Neuronal stem cell (in vitro differentiated cells): ENCODE data around the gene CUX1.
A peak's percentile ranks its signal among the peaks of the same experiment; 100 is the strongest.
"Not testable (repeated sequence)": the region's sequence is repeated elsewhere in the genome, so short reads cannot be mapped to it uniquely, and the experiment has no call there.

Experiments used
- DNase-seq: peaks from one replicate; pipeline ENCODE4 v3.0.0-alpha.2; 2013; ENCODE audit warnings: low spot score
- H2AFZ ChIP-seq: one replicate; pipeline ENCODE4 v1.6.1; 2013; ENCODE audit warnings: mild to moderate bottlenecking, low read length, inconsistent platforms
- H2AK5ac ChIP-seq: 2 replicates; pipeline ENCODE4 v1.6.1; 2013; ENCODE audit warnings: low read depth, mild to moderate bottlenecking, inconsistent platforms, low read length, moderate library complexity, mixed read lengths
- H2BK120ac ChIP-seq: 2 replicates; pipeline ENCODE4 v1.6.1; 2013; ENCODE audit warnings: low read depth, mild to moderate bottlenecking, inconsistent platforms, low read length, moderate library complexity, mixed read lengths
- H2BK12ac ChIP-seq: one replicate; pipeline ENCODE4 v1.6.1; 2013; ENCODE audit warnings: low read length, inconsistent platforms
- H2BK15ac ChIP-seq: 2 replicates; pipeline ENCODE4 v1.6.1; 2013; ENCODE audit warnings: mild to moderate bottlenecking, low read length, inconsistent platforms, mixed read lengths
- H2BK5ac ChIP-seq: one replicate; pipeline ENCODE4 v1.6.1; 2013; ENCODE audit warnings: inconsistent platforms, mild to moderate bottlenecking, low read length, moderate library complexity
- H3K14ac ChIP-seq: one replicate; pipeline ENCODE4 v1.6.1; 2013; ENCODE audit warnings: low read length, inconsistent platforms
- H3K18ac ChIP-seq: 2 replicates; pipeline ENCODE4 v1.6.1; 2013; ENCODE audit warnings: low read length, inconsistent platforms
- H3K23ac ChIP-seq: 2 replicates; pipeline ENCODE4 v1.6.1; 2013; ENCODE audit warnings: low read depth, mild to moderate bottlenecking, mixed read lengths, low read length, inconsistent platforms; ENCODE audit not compliant: poor library complexity
- H3K27ac ChIP-seq: replicated peaks from 3 replicates; pipeline ENCODE4 v1.5.1; 2013; ENCODE audit warnings: low read length, inconsistent platforms
- H3K27me3 ChIP-seq, 3 experiments: 2 replicates each; pipeline ENCODE4 v1.6.1; 2013; ENCODE audit warnings: low read length in 3 of 3, mild to moderate bottlenecking in 2 of 3, inconsistent platforms in 1 of 3, low read depth in 1 of 3, mixed read lengths in 1 of 3, moderate library complexity in 1 of 3; ENCODE audit not compliant: control insufficient read depth in 3 of 3, insufficient read depth in 3 of 3
- H3K36me3 ChIP-seq, 2 donors: replicated peaks in 1 of 2; 2 replicates each; pipeline ENCODE4 v1.6.1; 2013; ENCODE audit warnings: low read length in 2 of 2; ENCODE audit not compliant: control insufficient read depth in 2 of 2, insufficient read depth in 2 of 2
- H3K4ac ChIP-seq: 2 replicates; pipeline ENCODE4 v1.6.1; 2013; ENCODE audit warnings: inconsistent platforms, mild to moderate bottlenecking, low read length, moderate library complexity
- H3K4me1 ChIP-seq, 2 donors: 1 replicate in 1 of 2; 2 replicates in 1 of 2; pipeline ENCODE4 v1.6.1; 2013; ENCODE audit warnings: low read length in 2 of 2, low read depth in 1 of 2; ENCODE audit not compliant: control insufficient read depth in 2 of 2, insufficient read depth in 1 of 2
- H3K4me2 ChIP-seq: one replicate; pipeline ENCODE4 v1.6.1; 2013; ENCODE audit warnings: mild to moderate bottlenecking, low read length, inconsistent platforms; ENCODE audit not compliant: insufficient read depth, poor library complexity, severe bottlenecking
- H3K4me3 ChIP-seq, 2 donors: 2 replicates each; pipeline ENCODE4 v1.5.1; 2013; ENCODE audit warnings: low read length in 2 of 2, mild to moderate bottlenecking in 2 of 2, inconsistent platforms in 1 of 2, moderate library complexity in 1 of 2
- H3K79me1 ChIP-seq: one replicate; pipeline ENCODE4 v1.6.1; 2013; ENCODE audit warnings: low read depth, mild to moderate bottlenecking, inconsistent platforms, low read length, moderate library complexity
- H3K9ac ChIP-seq: one replicate; pipeline ENCODE4 v1.6.1; 2013; ENCODE audit warnings: mild to moderate bottlenecking, low read depth, low read length, inconsistent platforms; ENCODE audit not compliant: poor library complexity
- H3K9me3 ChIP-seq, 2 donors: replicated peaks in 1 of 2; 2 replicates each; pipeline versions ENCODE3 to v1.6.1; 2013; ENCODE audit warnings: low read length in 2 of 2, mild to moderate bottlenecking in 2 of 2, inconsistent platforms in 1 of 2, low read depth in 1 of 2, mixed read lengths in 1 of 2, moderate library complexity in 1 of 2; ENCODE audit not compliant: control insufficient read depth in 2 of 2, insufficient read depth in 1 of 2
- H4K8ac ChIP-seq: one replicate; pipeline ENCODE4 v1.6.1; 2013; ENCODE audit warnings: low read depth, mild to moderate bottlenecking, inconsistent platforms, low read length, moderate library complexity
- H4K91ac ChIP-seq: one replicate; pipeline ENCODE4 v1.6.1; 2013; ENCODE audit warnings: low read length, low read depth, mild to moderate bottlenecking, inconsistent platforms; ENCODE audit not compliant: poor library complexity
- WGBS, 2 donors: extraction: QIAGEN DNeasy Blood & Tissue Kit; methylation state at CpG; one replicate each; pipeline ENCODE4 v1.1.7; 2013; ENCODE audit warnings: missing lambda C conversion rate in 2 of 2, mixed read lengths in 1 of 2; ENCODE audit not compliant: insufficient read length in 2 of 2, insufficient replicate concordance in 1 of 2; ENCODE audit errors: extremely low coverage in 2 of 2; 5-methylcytosine and 5-hydroxymethylcytosine counted together

The CUX1 gene

DNA sequence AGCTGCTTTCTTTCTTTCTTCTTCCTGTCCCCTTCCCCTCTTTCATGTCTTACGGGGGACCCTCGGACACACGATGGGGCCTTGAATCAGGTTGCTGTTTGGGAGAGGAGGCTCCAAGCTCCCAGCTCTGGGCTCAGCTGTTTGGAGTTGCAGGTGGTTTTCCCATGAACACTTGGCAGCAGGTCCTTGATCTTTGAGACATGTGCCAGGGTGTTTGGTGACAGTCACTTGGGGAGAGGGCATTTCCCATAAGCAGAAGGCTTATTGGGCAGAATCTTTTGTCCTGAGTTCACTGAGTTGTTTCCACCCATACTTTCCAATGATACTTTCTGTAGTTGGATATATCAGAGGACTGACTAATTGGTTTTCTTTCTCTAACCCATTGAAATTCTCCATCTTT lies 364.6 kb downstream of the CUX1 start:
- no peak overlapping the region for H3K14ac ChIP-seq
- no CpG with 5 or more reads among the region's 3 CpGs for WGBS, 2 donors
- H4K91ac ChIP-seq = no peak overlapping the region
- H4K8ac ChIP-seq = no peak overlapping the region
- H3K27me3 ChIP-seq = no peaks in the 10 kb centered on the region
- no peaks in the 10 kb centered on the region for H3K4me1 ChIP-seq
- H3K27ac ChIP-seq = no peak overlapping the region
- H2BK120ac ChIP-seq = no peak overlapping the region
- H3K4me3 ChIP-seq = no peak overlapping the region
- H2AFZ ChIP-seq = no peak overlapping the region
- H3K9ac ChIP-seq = no peak overlapping the region
- H2BK5ac ChIP-seq = no peak overlapping the region
- H3K23ac ChIP-seq = no peak overlapping the region
- H3K36me3 ChIP-seq = peaks cover 28 to 76% of the 10 kb centered on the region in 2 donors
- no peak for DNase-seq
- peaks cover 0 to 3% of the 10 kb centered on the region in 2 donors for H3K9me3 ChIP-seq
- no peaks in the 10 kb centered on the region for H3K79me1 ChIP-seq
- H3K18ac ChIP-seq = no peak overlapping the region
- H2BK12ac ChIP-seq = no peak overlapping the region
- H3K4me2 ChIP-seq = no peak overlapping the region
- no peak overlapping the region for H3K4ac ChIP-seq
- H2BK15ac ChIP-seq = no peak overlapping the region
- H2AK5ac ChIP-seq = no peak overlapping the region

- H3K18ac ChIP-seq, H3K4me3 ChIP-seq: not testable (repeated sequence)
These were observed 366.4 kb downstream of the CUX1 start for GRCh38 chr7:102183848-102184247.

GRCh38 chr7:102184303-102184702 lies 366.9 kb downstream of the CUX1 start:
- H2BK5ac ChIP-seq = no peak overlapping the region
- no peaks in the 10 kb centered on the region for H3K79me1 ChIP-seq
- H3K9ac ChIP-seq = no peak overlapping the region
- no peak for DNase-seq
- no peak overlapping the region for H2AFZ ChIP-seq
- H3K27ac ChIP-seq = no peak overlapping the region
- no CpG with 5 or more reads among the region's 4 CpGs for WGBS, 2 donors
- no peak overlapping the region for H2BK15ac ChIP-seq
- H2BK12ac ChIP-seq = no peak overlapping the region
- no peaks in the 10 kb centered on the region for H3K27me3 ChIP-seq
- no peak overlapping the region for H3K14ac ChIP-seq
- no peak overlapping the region for H3K23ac ChIP-seq
- H3K4me2 ChIP-seq = no peak overlapping the region
- H3K9me3 ChIP-seq = peaks cover 0 to 3% of the 10 kb centered on the region in 2 donors
- no peak overlapping the region for H4K8ac ChIP-seq
- no peak overlapping the region for H3K18ac ChIP-seq
- H3K4me3 ChIP-seq = no peak overlapping the region
- no peak overlapping the region for H2AK5ac ChIP-seq
- H3K4me1 ChIP-seq = no peaks in the 10 kb centered on the region
- peaks cover 23 to 70% of the 10 kb centered on the region in 2 donors for H3K36me3 ChIP-seq
- no peak overlapping the region for H4K91ac ChIP-seq
- H2BK120ac ChIP-seq = no peak overlapping the region
- no peak overlapping the region for H3K4ac ChIP-seq

More at GRCh38 chr7:102183848-102184247, 366.4 kb downstream of the CUX1 start:
- H3K4me2 ChIP-seq, H3K14ac ChIP-seq, H4K8ac ChIP-seq, H2BK120ac ChIP-seq, H3K27me3 ChIP-seq, H3K9ac ChIP-seq, H3K79me1 ChIP-seq, H2AFZ ChIP-seq, H3K9me3 ChIP-seq, H2BK12ac ChIP-seq, H4K91ac ChIP-seq, DNase-seq, H2BK15ac ChIP-seq, H2AK5ac ChIP-seq, H3K27ac ChIP-seq, H3K4ac ChIP-seq, H3K23ac ChIP-seq, H3K4me1 ChIP-seq: not testable (repeated sequence)
- WGBS, 2 donors = no CpG with 5 or more reads among the region's 7 CpGs
- peak overlapping the region; percentile 82 for H2BK5ac ChIP-seq
- peaks cover 25 to 69% of the 10 kb centered on the region in 2 donors for H3K36me3 ChIP-seq

GRCh38 chr7:102185796-102186195 lies 368.4 kb downstream of the CUX1 start:
- WGBS, 2 donors = no CpG with 5 or more reads among the region's 16 CpGs
- Histone ChIP-seq H3K79me1 (peaks cover 6% of the 10 kb centered on the region), H3K14ac (no peak overlapping the region), H3K4ac (no peak overlapping the region), H3K18ac (no peak overlapping the region), H3K4me2 (no peak overlapping the region), H2BK120ac (no peak overlapping the region), H3K27ac (no peak overlapping the region), H3K4me3 (no peak overlapping the region), H2BK12ac (no peak overlapping the region), H3K23ac (no peak overlapping the region), H4K91ac (no peak overlapping the region), H4K8ac (no peak overlapping the region), H3K36me3 (peaks cover 32 to 72% of the 10 kb centered on the region in 2 donors), H2BK15ac (no peak overlapping the region), H2AFZ (no peak overlapping the region), H3K9me3 (peaks cover 0 to 3% of the 10 kb centered on the region in 2 donors), H3K4me1 (peaks cover 0 to 3% of the 10 kb centered on the region in 2 donors), H3K9ac (no peak overlapping the region), H3K27me3 (no peaks in the 10 kb centered on the region), H2BK5ac (no peak overlapping the region), H2AK5ac (no peak overlapping the region)
- DNase-seq = no peak
